Left lung (tissue), 10 donors: ENCODE data around the gene PTPRD. TPM values are rescaled to one million over a fixed set of nuclear protein-coding genes. Genes with fewer than 3 reads are reported as not detected.

Experiments used
- ATAC-seq: fragments of 200-7000 bp; cut with Tn5 transposase; one replicate; pipeline ENCODE4 v1.9.1; 2020; ENCODE audit warnings: moderate library complexity
- DNase-seq, 4 donors: peaks; one replicate each; pipeline ENCODE4 v3.0.0-alpha.2; 2013 to 2020
- H3K27ac ChIP-seq, 2 donors: fragments of 200-600 bp; sonication (generic) in 1 of 2; one replicate each; pipeline versions ENCODE4 v1.5.0 to v1.8.0; 2020 to 2021
- H3K27me3 ChIP-seq, 2 donors: fragments of 200-600 bp; sonication (generic) in 1 of 2; one replicate each; pipeline versions ENCODE4 v1.5.0 to v1.8.0; 2020 to 2021
- H3K36me3 ChIP-seq, 2 donors: fragments of 200-600 bp; sonication (generic) in 1 of 2; one replicate each; pipeline versions ENCODE4 v1.5.0 to v1.8.0; 2020 to 2021
- H3K4me1 ChIP-seq, 2 donors: fragments of 200-600 bp; one replicate each; pipeline ENCODE4 v1.8.0; 2021
- H3K4me3 ChIP-seq, 2 donors: fragments of 200-600 bp; sonication (generic) in 1 of 2; one replicate each; pipeline versions ENCODE4 v1.5.0 to v1.8.0; 2020 to 2021; ENCODE audit warnings: mild to moderate bottlenecking in 1 of 2
- H3K9me3 ChIP-seq, 2 donors: fragments of 200-600 bp; sonication (generic) in 1 of 2; one replicate each; pipeline versions ENCODE4 v1.5.0 to v1.8.0; 2020 to 2021
- intact Hi-C, 2 donors: fragments of 100-400 bp; cut with DNase I; formaldehyde crosslinking; loops; one replicate each; pipeline versions ENCODE4 v1.11.2 to v1.14.2; 2022
- polyA plus RNA-seq, 6 donors: library from polyadenylated mRNA; unstranded; fragments of 120-200 nt; gene quantifications; one replicate each; pipeline ENCODE4 v1.2.1, GENCODE V29; 2013; ENCODE audit not compliant: insufficient read length in 6 of 6
- total RNA-seq, 2 donors: library from RNA; stranded (reverse); fragmentation: NEBNext Ultra II Directional; extraction: Animal tissue kit (Norgen Biotek cat#: 25700); gene quantifications; one replicate each; pipeline ENCODE4 v1.2.1, GENCODE V29; 2021
- TF ChIP-seq, protein P1 (sequence below), 2 donors: fragments of 200-600 bp; sonication (generic) in 1 of 2; IDR thresholded peaks; one replicate each; pipeline versions ENCODE4 v1.5.0 to v1.8.0; 2021; ENCODE audit warnings: antibody characterized with exemption in 2 of 2
- donor health status: DM: no; HTN: yes; CAD: no.
- donor health status: DM: no; HTN: no; CAD: no.

Gene PTPRD
- total and polyA plus RNA-seq, 8 donors, result 24.2 to 167 (median 139) TPM

DNA sequence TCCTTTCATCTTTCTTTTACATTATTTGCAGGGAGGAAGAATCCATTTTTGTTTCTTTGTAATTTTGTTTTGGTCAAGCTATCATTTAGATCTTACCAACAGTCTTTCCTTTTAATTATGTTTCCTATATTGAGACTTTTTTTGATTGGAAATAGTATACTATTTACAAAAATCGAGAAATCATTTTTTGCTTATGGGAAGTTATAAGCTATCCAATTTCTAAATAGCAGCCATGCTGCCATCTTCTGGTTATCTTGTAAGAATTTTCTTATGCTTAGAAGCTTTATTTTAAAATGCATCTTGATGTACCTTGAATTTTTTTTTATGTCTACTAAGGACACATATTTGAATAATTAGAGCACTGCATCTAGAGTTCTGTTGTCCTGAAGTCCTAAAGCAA is 821.2 kb downstream of the PTPRD start:
- Histone ChIP-seq H3K4me3 (no peak overlapping the region), H3K9me3 (no peaks in the 10 kb centered on the region), H3K4me1 (no peaks in the 10 kb centered on the region), H3K27me3 (no peaks in the 10 kb centered on the region), H3K36me3 (no peaks in the 10 kb centered on the region), H3K27ac (no peak overlapping the region)
- DNase-seq (peak in 1 of 4 donors; percentile 19), ATAC-seq (no peak)
- TF ChIP-seq, protein P1, sequence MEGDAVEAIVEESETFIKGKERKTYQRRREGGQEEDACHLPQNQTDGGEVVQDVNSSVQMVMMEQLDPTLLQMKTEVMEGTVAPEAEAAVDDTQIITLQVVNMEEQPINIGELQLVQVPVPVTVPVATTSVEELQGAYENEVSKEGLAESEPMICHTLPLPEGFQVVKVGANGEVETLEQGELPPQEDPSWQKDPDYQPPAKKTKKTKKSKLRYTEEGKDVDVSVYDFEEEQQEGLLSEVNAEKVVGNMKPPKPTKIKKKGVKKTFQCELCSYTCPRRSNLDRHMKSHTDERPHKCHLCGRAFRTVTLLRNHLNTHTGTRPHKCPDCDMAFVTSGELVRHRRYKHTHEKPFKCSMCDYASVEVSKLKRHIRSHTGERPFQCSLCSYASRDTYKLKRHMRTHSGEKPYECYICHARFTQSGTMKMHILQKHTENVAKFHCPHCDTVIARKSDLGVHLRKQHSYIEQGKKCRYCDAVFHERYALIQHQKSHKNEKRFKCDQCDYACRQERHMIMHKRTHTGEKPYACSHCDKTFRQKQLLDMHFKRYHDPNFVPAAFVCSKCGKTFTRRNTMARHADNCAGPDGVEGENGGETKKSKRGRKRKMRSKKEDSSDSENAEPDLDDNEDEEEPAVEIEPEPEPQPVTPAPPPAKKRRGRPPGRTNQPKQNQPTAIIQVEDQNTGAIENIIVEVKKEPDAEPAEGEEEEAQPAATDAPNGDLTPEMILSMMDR (IDR thresholded peaks at IDR 0.05), result no peak
- intact Hi-C loops, result no loop called here

DNA sequence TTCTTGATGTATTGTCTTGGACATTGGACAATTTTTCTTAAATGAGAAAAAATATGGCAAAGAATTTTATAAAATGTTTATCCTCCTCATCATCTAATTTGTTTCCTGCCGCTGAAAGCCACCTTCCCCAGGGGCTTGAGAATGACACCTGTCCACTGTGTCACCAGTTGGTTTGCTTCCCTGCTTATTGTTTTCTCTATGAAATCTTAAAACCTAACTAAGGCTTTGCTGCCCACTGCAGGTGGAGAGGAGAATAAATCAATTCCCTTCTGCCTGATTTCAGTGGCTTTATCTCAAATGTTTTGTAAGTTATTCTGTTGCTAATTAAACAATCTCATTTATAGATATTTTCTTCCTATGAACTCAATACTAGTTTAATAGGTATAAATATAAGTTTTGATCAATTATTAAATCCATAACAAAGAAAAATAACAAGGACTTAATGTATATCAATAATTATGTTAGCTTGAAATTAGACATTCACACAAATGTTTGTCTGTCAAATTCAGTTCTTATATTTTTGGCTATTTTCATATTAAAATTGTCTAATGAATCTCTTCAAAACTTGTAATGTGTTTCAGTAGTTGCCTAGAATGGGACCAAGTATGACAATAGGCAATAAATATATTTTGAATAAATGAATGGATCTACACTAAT is 822.5 kb downstream of the PTPRD start:
- H3K27me3 ChIP-seq, result no peaks in the 10 kb centered on the region
- no peaks in the 10 kb centered on the region for H3K9me3 ChIP-seq
- DNase-seq (peak in 2 of 4 donors; percentile 24 to 44), ATAC-seq (peak; percentile 56)
- no peaks in the 10 kb centered on the region for H3K36me3 ChIP-seq
- intact Hi-C loops, result no loop called here
- TF ChIP-seq, protein P1 (IDR thresholded peaks at IDR 0.05), result peak; percentile 28 to 76
- no peak overlapping the region for H3K4me3 ChIP-seq
- no peaks in the 10 kb centered on the region for H3K4me1 ChIP-seq
- H3K27ac ChIP-seq, result no peak overlapping the region

DNA sequence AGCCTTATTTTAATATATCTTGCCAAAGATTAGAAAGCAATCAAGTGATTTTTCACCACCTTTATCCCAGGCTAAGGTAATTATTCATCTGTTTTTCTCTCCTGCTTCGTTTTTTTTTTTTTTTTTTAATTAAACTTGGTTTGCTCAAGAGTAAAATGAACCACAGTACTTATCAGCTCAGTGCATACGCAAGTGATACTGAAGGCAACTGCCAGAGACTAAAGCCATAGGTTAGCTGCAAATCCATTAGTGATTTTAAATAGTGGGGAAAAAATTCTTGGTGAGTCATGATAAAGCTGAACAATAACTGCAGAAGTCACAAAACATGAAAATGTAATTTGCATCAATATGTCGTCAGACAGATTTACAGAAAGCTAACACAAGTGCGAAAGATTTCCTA is 829.1 kb downstream of the PTPRD start:
- Histone ChIP-seq H3K4me1 (no peaks in the 10 kb centered on the region), H3K36me3 (no peaks in the 10 kb centered on the region), H3K4me3 (no peak overlapping the region), H3K9me3 (no peaks in the 10 kb centered on the region), H3K27ac (no peak overlapping the region), H3K27me3 (no peaks in the 10 kb centered on the region)
- TF ChIP-seq, protein P1 (IDR thresholded peaks at IDR 0.05), result no peak
- intact Hi-C loops, result no loop called here
- ATAC-seq (no peak), DNase-seq (no peak)

DNA sequence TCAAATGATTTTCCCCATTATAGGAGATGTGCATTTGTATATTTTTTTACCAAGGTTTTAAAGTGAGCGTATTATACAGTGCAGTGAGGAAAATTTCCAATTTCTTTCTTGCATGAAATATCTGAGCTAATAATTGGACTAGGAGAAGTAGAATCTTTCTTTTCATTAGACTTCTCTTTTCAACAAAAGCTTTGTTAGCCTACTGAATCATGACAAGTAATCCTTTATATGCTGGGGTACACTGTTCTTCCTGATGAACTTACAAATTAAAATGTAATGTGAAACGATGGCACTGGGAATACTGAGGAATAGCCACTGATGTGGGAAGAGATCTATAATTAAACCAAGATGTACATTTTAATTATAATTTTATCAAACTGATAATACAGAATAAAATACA is 829.6 kb downstream of the PTPRD start:
- intact Hi-C loops, result no loop called here
- no peak for ATAC-seq
- Histone ChIP-seq H3K9me3 (no peaks in the 10 kb centered on the region), H3K4me1 (no peaks in the 10 kb centered on the region), H3K36me3 (no peaks in the 10 kb centered on the region), H3K4me3 (no peak overlapping the region), H3K27ac (no peak overlapping the region), H3K27me3 (no peaks in the 10 kb centered on the region)
- TF ChIP-seq, protein P1 (IDR thresholded peaks at IDR 0.05), result no peak
- DNase-seq, result no peak

DNA sequence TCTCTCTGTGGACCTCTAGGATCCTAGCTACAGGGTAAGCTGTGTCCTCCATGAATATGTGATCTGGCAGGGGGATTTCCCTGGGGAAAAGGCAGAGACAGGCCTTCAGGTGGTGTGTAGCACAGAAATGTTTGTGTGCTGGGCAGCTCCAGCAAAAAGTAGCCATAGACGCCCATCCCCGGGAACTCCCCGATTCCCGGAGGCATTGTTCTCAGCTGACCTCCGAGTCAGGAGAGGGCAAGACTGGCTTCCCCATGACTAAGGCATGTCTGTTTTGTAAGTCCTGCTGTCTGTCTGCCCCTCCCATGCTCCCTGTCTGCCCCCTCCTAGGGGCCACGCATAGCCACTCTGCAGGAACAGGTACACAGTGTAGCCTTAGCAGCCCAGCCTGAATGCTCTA is 834.5 kb downstream of the PTPRD start:
- no peak overlapping the region for H3K4me3 ChIP-seq
- H3K27ac ChIP-seq, result no peak overlapping the region
- H3K4me1 ChIP-seq, result no peaks in the 10 kb centered on the region
- intact Hi-C loops, result no loop called here
- no peaks in the 10 kb centered on the region for H3K9me3 ChIP-seq
- no peaks in the 10 kb centered on the region for H3K27me3 ChIP-seq
- DNase-seq, result peak in 1 of 4 donors; percentile 20
- no peaks in the 10 kb centered on the region for H3K36me3 ChIP-seq
- no peak for ATAC-seq
- TF ChIP-seq, protein P1 (IDR thresholded peaks at IDR 0.05), result no peak
